OCI-LY3 (cell line): ENCODE measurements around the gene CDH6.

Source experiments
- H2AFZ ChIP-seq: fragments of 200-600, 300-600 bp; shearing (Covaris generic); 2 replicates; pipeline ENCODE4 v1.6.0; 2014; ENCODE audit warnings: antibody characterized with exemption, low read depth, low read length
- H3K27ac ChIP-seq: fragments of 200-600, 300-600 bp; sonication (generic); 2 replicates; pipeline ENCODE4 v1.5.1; 2014; ENCODE audit warnings: mild to moderate bottlenecking, low read length, moderate library complexity, mixed read lengths
- H3K27me3 ChIP-seq: fragments of 200-600, 300-600 bp; sonication (generic); 2 replicates; pipeline ENCODE4 v1.6.1; 2014; ENCODE audit warnings: low read depth, low read length, mixed read lengths
- H3K36me3 ChIP-seq: fragments of 200-600, 300-600 bp; sonication (generic); replicated peaks from 2 replicates; pipeline ENCODE3; 2014; ENCODE audit warnings: low read depth, low read length, mixed read lengths
- H3K4me1 ChIP-seq: fragments of 300-600, 200-600 bp; sonication (generic); 2 replicates; pipeline ENCODE4 v1.6.1; 2014; ENCODE audit warnings: low read length, mixed read lengths
- H3K4me2 ChIP-seq: fragments of 200-600, 300-600 bp; sonication (generic); 2 replicates; pipeline ENCODE4 v1.6.1; 2014; ENCODE audit warnings: low read length, mixed read lengths
- H3K4me3 ChIP-seq: fragments of 300-600, 200-600 bp; sonication (generic); 2 replicates; pipeline ENCODE4 v1.5.1; 2014; ENCODE audit warnings: antibody characterized with exemption, mild to moderate bottlenecking, low read length, moderate library complexity
- H3K79me2 ChIP-seq: fragments of 300-600, 200-600 bp; shearing (Covaris generic); 2 replicates; pipeline ENCODE4 v1.6.1; 2014; ENCODE audit warnings: mild to moderate bottlenecking, low read length, mixed read lengths
- H3K9ac ChIP-seq: fragments of 300-600, 200-600 bp; shearing (Covaris generic); 2 replicates; pipeline ENCODE4 v1.6.0; 2014; ENCODE audit warnings: mild to moderate bottlenecking, low read length, moderate library complexity
- H3K9me3 ChIP-seq: fragments of 200-600, 300-600 bp; shearing (Covaris generic); 2 replicates; pipeline ENCODE4 v1.6.1; 2014; ENCODE audit warnings: low read length, mixed read lengths; ENCODE audit not compliant: insufficient read depth
- H4K20me1 ChIP-seq: fragments of 200-600, 300-600 bp; sonication (generic); 2 replicates; pipeline ENCODE4 v1.6.1; 2016; ENCODE audit warnings: low read length, mixed read lengths; ENCODE audit not compliant: insufficient read depth
- EZH2phosphoT487 ChIP-seq: fragments of 200-600 bp; shearing (Covaris generic); IDR thresholded peaks from 2 replicates; pipeline ENCODE4 v1.6.1; 2018; ENCODE audit warnings: antibody characterized with exemption, mixed run types, low read depth
- TF ChIP-seq, protein P1 (sequence below): fragments of 200-600, 300-600 bp; sonication (generic); IDR thresholded peaks from 2 replicates; pipeline ENCODE4 v1.5.1; 2014; ENCODE audit warnings: antibody characterized with exemption, low read length, low read depth

CDH6 gene

DNA sequence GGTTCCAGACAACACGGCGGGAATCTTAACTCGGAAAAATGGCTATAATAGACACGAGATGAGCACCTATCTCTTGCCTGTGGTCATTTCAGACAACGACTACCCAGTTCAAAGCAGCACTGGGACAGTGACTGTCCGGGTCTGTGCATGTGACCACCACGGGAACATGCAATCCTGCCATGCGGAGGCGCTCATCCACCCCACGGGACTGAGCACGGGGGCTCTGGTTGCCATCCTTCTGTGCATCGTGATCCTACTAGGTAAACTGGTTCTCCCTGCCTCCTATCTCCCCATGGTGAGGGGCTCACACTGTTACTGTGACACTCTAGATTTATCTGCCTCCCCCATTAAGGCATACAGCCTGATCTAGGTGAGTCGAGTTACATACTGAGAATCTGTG is 124.2 kb downstream of the CDH6 start:
- no peaks in the 10 kb centered on the region for H3K27me3 ChIP-seq
- no peaks in the 10 kb centered on the region for H3K9me3 ChIP-seq
- no peak overlapping the region for H3K4me2 ChIP-seq
- H2AFZ ChIP-seq = no peak overlapping the region
- H4K20me1 ChIP-seq = no peaks in the 10 kb centered on the region
- no peak overlapping the region for H3K27ac ChIP-seq
- no peaks in the 10 kb centered on the region for H3K79me2 ChIP-seq
- H3K9ac ChIP-seq = no peak overlapping the region
- H3K4me1 ChIP-seq = no peaks in the 10 kb centered on the region
- TF ChIP-seq, protein P1, sequence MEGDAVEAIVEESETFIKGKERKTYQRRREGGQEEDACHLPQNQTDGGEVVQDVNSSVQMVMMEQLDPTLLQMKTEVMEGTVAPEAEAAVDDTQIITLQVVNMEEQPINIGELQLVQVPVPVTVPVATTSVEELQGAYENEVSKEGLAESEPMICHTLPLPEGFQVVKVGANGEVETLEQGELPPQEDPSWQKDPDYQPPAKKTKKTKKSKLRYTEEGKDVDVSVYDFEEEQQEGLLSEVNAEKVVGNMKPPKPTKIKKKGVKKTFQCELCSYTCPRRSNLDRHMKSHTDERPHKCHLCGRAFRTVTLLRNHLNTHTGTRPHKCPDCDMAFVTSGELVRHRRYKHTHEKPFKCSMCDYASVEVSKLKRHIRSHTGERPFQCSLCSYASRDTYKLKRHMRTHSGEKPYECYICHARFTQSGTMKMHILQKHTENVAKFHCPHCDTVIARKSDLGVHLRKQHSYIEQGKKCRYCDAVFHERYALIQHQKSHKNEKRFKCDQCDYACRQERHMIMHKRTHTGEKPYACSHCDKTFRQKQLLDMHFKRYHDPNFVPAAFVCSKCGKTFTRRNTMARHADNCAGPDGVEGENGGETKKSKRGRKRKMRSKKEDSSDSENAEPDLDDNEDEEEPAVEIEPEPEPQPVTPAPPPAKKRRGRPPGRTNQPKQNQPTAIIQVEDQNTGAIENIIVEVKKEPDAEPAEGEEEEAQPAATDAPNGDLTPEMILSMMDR = no peak
- TF ChIP-seq EZH2phosphoT487 = no peak
- H3K4me3 ChIP-seq = no peak overlapping the region
- no peaks in the 10 kb centered on the region for H3K36me3 ChIP-seq

DNA sequence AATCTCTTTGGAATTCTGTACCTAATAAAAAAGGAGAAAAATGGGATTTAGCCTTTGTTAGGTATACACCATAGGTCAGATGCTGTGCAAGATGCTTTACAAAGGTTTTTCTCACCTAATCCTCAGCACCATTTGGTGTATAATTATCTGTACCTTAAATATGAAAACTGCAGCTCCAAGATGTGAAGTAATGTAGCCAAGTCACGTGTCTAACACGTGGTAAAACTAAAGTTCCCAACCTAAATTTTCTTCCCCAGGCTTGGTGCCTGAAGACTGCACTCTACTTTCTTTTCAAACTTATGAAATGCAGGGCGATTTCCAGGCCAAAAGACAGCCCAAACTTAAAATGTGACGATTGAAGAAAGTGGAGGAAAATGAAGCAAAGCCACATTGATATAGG is 125.8 kb downstream of the CDH6 start:
- TF ChIP-seq EZH2phosphoT487 = no peak
- TF ChIP-seq, protein P1 = no peak
- Histone ChIP-seq H3K4me1 (no peaks in the 10 kb centered on the region), H3K9ac (no peak overlapping the region), H3K27me3 (no peaks in the 10 kb centered on the region), H3K4me3 (no peak overlapping the region), H3K9me3 (no peaks in the 10 kb centered on the region), H3K4me2 (no peak overlapping the region), H3K27ac (no peak overlapping the region), H3K36me3 (no peaks in the 10 kb centered on the region), H4K20me1 (no peaks in the 10 kb centered on the region), H2AFZ (no peak overlapping the region), H3K79me2 (no peaks in the 10 kb centered on the region)

DNA sequence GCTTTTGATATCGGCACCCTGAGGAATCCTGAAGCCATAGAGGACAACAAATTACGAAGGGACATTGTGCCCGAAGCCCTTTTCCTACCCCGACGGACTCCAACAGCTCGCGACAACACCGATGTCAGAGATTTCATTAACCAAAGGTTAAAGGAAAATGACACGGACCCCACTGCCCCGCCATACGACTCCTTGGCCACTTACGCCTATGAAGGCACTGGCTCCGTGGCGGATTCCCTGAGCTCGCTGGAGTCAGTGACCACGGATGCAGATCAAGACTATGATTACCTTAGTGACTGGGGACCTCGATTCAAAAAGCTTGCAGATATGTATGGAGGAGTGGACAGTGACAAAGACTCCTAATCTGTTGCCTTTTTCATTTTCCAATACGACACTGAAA is 129.5 kb downstream of the CDH6 start:
- Histone ChIP-seq H3K36me3 (no peaks in the 10 kb centered on the region), H3K79me2 (no peaks in the 10 kb centered on the region), H2AFZ (no peak overlapping the region), H3K27ac (no peak overlapping the region), H3K4me2 (no peak overlapping the region), H3K9me3 (no peaks in the 10 kb centered on the region), H3K9ac (no peak overlapping the region), H3K4me3 (no peak overlapping the region), H3K27me3 (no peaks in the 10 kb centered on the region), H3K4me1 (no peaks in the 10 kb centered on the region), H4K20me1 (no peaks in the 10 kb centered on the region)
- no peak for TF ChIP-seq EZH2phosphoT487
- TF ChIP-seq, protein P1 = no peak

DNA sequence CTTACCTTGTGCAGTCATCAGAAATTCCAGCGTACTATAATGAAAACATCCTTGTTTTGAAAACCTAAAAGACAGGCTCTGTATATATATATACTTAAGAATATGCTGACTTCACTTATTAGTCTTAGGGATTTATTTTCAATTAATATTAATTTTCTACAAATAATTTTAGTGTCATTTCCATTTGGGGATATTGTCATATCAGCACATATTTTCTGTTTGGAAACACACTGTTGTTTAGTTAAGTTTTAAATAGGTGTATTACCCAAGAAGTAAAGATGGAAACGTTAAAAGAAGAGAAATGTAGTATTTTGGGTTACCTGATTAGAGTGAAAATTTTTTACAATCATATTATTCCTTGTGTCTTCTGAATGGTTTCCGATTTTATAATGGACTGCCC is 131.4 kb downstream of the CDH6 start:
- Histone ChIP-seq H2AFZ (no peak overlapping the region), H3K9me3 (no peaks in the 10 kb centered on the region), H3K9ac (no peak overlapping the region), H3K4me2 (no peak overlapping the region), H3K4me1 (no peaks in the 10 kb centered on the region), H3K36me3 (no peaks in the 10 kb centered on the region), H3K4me3 (no peak overlapping the region), H3K27me3 (no peaks in the 10 kb centered on the region), H3K79me2 (no peaks in the 10 kb centered on the region), H4K20me1 (no peaks in the 10 kb centered on the region), H3K27ac (no peak overlapping the region)
- no peak for TF ChIP-seq EZH2phosphoT487
- TF ChIP-seq, protein P1 = no peak
